T-helper 17 cell (primary cell): ENCODE results near the gene CLDN11. TPM values are rescaled to one million over a fixed set of nuclear protein-coding genes. Genes with fewer than 3 reads are reported as not detected.

Experiments used
- ATAC-seq: fragments of 150-1000 bp; cut with Tn5 transposase; 2 replicates; pipeline ENCODE4 v1.10.0; 2021; ENCODE audit warnings: mild to moderate bottlenecking, moderate library complexity
- DNase-seq, 3 donors: peaks; one replicate each; pipeline versions ENCODE4 v3.0.0 to v3.0.0-alpha.2; 2020 to 2021
- H3K9me3 ChIP-seq: one replicate; pipeline ENCODE4 v1.7.0; 2013; ENCODE audit warnings: low read length, mild to moderate bottlenecking; ENCODE audit not compliant: control insufficient read depth, poor library complexity, severe bottlenecking
- H3K27ac Mint-ChIP-seq: one replicate; pipeline ENCODE4 v1.8.0; 2022; ENCODE audit warnings: mild to moderate bottlenecking, moderate library complexity, mixed read lengths
- H3K27me3 Mint-ChIP-seq: one replicate; pipeline ENCODE4 v1.8.0; 2022; ENCODE audit warnings: mixed read lengths
- H3K36me3 Mint-ChIP-seq: one replicate; pipeline ENCODE4 v1.8.0; 2022; ENCODE audit warnings: low read depth, mixed read lengths
- H3K4me1 Mint-ChIP-seq: one replicate; pipeline ENCODE4 v1.8.0; 2022; ENCODE audit warnings: mild to moderate bottlenecking, mixed read lengths
- H3K4me3 Mint-ChIP-seq: one replicate; pipeline ENCODE4 v1.8.0; 2022; ENCODE audit warnings: mild to moderate bottlenecking, moderate library complexity, mixed read lengths
- total RNA-seq, 4 donors: library from RNA in 2 of 4; stranded (reverse) in 2 of 4; gene quantifications; one replicate each; pipeline ENCODE4 v1.2.3 and lab custom pipeline; 2022 to 2026

CLDN11 gene
- total RNA-seq, 2 donors from 2014 or later: not detected

DNA sequence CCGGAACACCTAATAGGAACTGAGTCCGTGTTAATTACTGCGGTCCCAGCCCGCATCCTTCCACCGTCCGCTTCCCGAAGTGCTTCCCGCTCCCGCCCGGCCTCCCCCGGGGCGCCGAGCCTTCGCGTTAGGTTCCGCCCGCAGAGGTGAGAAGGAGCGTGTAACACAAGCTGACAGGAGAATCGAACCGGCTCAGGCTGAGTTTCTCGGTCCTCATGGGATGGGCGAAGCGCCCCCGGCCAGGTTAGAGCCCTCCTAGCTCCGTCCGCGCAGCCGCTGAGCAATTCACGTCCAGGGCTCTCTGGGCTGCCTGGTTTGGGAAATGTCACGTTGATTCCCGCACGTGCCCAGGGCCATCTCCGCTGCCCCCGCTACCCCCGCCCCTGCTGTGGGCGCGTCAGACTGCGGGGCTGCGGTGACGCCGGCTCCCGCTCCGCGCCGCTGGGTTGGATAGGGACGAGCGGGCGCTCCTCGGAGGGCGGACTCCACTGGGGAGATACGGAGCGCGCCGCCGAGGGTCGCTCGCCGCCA lies 954 bp downstream of the CLDN11 start:
- Mint-ChIP-seq H3K27ac (no peak overlapping the region), H3K4me3 (peak overlapping the region; percentile 72), H3K4me1 (peaks cover 14% of the 10 kb centered on the region), H3K27me3 (peaks cover 59% of the 10 kb centered on the region), H3K36me3 (peaks cover 5% of the 10 kb centered on the region)
- ATAC-seq (no peak), DNase-seq (no peak)
- H3K9me3 ChIP-seq: no peaks in the 10 kb centered on the region

DNA sequence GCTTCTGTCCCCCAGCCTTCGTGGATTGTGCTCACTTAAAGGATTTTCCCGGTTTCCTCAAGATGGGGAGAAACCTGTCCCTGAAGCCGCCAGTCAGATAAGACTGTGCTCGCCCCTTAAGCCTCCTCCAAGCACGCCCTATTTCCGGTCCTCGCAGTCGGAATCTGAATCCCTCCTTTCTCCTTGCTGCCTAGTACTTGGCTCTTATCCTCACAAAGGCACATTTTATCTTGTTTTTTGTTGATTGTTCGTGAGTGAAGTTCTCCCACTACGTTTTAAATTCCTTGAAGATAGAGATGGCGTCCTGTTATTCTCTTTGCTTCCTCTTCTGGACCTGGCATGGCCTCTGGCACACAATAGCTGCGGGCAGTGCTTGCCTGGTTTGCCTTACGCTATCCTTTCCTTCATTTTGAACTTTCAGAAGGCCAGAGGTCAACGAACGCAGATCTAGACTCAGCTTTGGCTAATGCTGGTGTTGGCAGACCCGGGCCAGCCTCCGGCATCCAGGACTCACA lies 1.7 kb downstream of the CLDN11 start:
- ATAC-seq (no peak), DNase-seq (no peak)
- Mint-ChIP-seq H3K4me1 (peaks cover 14% of the 10 kb centered on the region), H3K27ac (no peak overlapping the region), H3K36me3 (peaks cover 5% of the 10 kb centered on the region), H3K27me3 (peaks cover 60% of the 10 kb centered on the region), H3K4me3 (peak overlapping the region; percentile 78)
- H3K9me3 ChIP-seq: no peaks in the 10 kb centered on the region

- H3K27me3 Mint-ChIP-seq: peaks cover 55% of the 10 kb centered on the region
- no peak overlapping the region for H3K27ac Mint-ChIP-seq
- no peaks in the 10 kb centered on the region for H3K9me3 ChIP-seq
- H3K4me1 Mint-ChIP-seq: peaks cover 16% of the 10 kb centered on the region
- H3K36me3 Mint-ChIP-seq: peaks cover 5% of the 10 kb centered on the region
- DNase-seq (no peak), ATAC-seq (no peak)
- H3K4me3 Mint-ChIP-seq: no peak overlapping the region
Observed at GRCh38 chr3:170421111-170421641, 2.5 kb downstream of the CLDN11 start.

DNA sequence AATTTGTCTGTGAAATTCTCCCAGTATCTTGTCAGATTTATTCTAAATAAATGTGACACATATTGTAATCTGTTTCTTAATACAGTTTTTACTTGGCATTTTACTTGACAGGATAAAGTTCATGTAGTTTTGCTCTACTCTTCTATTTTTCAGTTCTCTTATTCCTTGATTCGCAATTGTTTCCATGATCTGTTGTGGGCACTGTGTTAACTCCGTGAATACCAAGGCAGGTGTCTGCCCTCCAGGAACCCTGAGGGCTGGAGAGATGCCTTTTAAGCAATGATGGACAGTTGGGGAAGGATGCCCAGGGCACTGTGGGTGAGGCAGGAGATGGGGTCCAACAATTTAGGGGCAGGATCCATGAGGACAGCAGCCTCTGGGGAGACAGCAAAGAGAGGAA lies 3.1 kb downstream of the CLDN11 start:
- H3K4me1 Mint-ChIP-seq: peaks cover 16% of the 10 kb centered on the region
- ATAC-seq (no peak), DNase-seq (no peak)
- H3K27ac Mint-ChIP-seq: no peak overlapping the region
- H3K27me3 Mint-ChIP-seq: peaks cover 55% of the 10 kb centered on the region
- no peak overlapping the region for H3K4me3 Mint-ChIP-seq
- no peaks in the 10 kb centered on the region for H3K9me3 ChIP-seq
- peaks cover 5% of the 10 kb centered on the region for H3K36me3 Mint-ChIP-seq

- Mint-ChIP-seq H3K4me1 (peaks cover 16% of the 10 kb centered on the region), H3K27ac (no peak overlapping the region), H3K4me3 (no peak overlapping the region)
Observed at GRCh38 chr3:170423001-170423615, 4.4 kb downstream of the CLDN11 start.

DNA sequence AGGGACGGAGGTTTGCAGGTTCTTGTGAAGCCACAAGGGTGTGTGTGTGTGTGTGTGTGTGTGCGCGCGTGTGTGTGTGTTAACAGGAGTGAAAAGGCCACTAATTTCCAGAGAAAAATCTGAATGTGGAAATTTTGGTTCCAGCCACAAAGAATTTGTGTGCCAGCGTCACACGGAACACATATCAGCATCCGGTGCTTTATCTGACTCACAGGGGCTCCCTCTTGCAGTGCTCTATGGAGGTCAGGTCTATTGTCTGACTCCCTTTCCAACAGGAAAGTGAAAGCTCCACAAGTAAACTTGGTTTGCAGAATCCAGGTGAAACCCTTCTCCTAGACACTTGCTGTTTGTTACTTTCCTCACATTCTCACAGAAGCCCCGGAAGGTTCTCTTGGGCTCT lies 6.2 kb downstream of the CLDN11 start:
- Mint-ChIP-seq H3K27me3 (peaks cover 29% of the 10 kb centered on the region), H3K36me3 (no peaks in the 10 kb centered on the region), H3K4me3 (no peak overlapping the region), H3K4me1 (peaks cover 20% of the 10 kb centered on the region), H3K27ac (no peak overlapping the region)
- no peak for ATAC-seq
- H3K9me3 ChIP-seq: no peaks in the 10 kb centered on the region
- DNase-seq: no peak

More at GRCh38 chr3:170423001-170423615, 4.4 kb downstream of the CLDN11 start:
- Mint-ChIP-seq H3K36me3 (peaks cover 3% of the 10 kb centered on the region), H3K27me3 (peaks cover 43% of the 10 kb centered on the region)
- DNase-seq (no peak), ATAC-seq (no peak)
- no peaks in the 10 kb centered on the region for H3K9me3 ChIP-seq

GRCh38 chr3:170425491-170426239 lies 7.0 kb downstream of the CLDN11 start:
- DNase-seq: no peak
- Mint-ChIP-seq H3K27ac (no peak overlapping the region), H3K4me3 (no peak overlapping the region), H3K36me3 (no peaks in the 10 kb centered on the region), H3K27me3 (peaks cover 21% of the 10 kb centered on the region), H3K4me1 (peaks cover 16% of the 10 kb centered on the region)
- H3K9me3 ChIP-seq: no peaks in the 10 kb centered on the region
- ATAC-seq: no peak

DNA sequence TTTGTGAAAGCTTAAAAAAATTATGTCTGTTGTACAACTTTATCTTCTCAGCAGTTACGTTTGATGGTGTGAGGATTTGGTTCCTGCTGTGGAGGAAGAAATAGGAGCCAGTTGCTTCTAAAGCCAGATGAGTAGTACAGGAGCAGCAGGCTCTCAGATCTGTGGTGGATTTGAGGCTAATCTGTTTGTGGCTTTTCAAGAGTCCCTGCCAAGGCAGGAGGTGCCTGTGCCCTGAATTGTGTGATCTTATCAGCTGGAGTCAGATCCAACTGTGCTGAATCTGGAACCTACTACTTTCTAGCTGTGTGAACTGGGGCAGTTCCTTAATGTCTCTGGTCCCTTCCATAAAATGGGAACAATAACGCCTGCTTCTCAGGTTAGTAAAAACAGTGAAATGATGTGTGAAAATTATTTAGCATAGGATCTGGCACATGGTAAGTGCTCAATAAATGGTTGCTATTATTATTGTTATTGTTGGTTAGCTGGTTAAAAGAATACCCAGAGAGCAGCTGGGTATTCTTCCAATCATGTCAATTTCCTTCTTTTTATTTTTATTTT lies 7.7 kb downstream of the CLDN11 start:
- H3K36me3 Mint-ChIP-seq: no peaks in the 10 kb centered on the region
- H3K4me3 Mint-ChIP-seq: no peak overlapping the region
- ATAC-seq: no peak

GRCh38 chr3:170428095-170428494 lies 9.4 kb downstream of the CLDN11 start:
- H3K9me3 ChIP-seq: no peaks in the 10 kb centered on the region
- Mint-ChIP-seq H3K4me1 (peaks cover 13% of the 10 kb centered on the region), H3K36me3 (no peaks in the 10 kb centered on the region), H3K27me3 (peaks cover 6% of the 10 kb centered on the region), H3K4me3 (no peak overlapping the region), H3K27ac (no peak overlapping the region)
- no peak for DNase-seq
- ATAC-seq: no peak

More for the DNA sequence above, 7.7 kb downstream of the CLDN11 start:
- H3K4me1 Mint-ChIP-seq: peaks cover 15% of the 10 kb centered on the region
- H3K27me3 Mint-ChIP-seq: peaks cover 14% of the 10 kb centered on the region
- DNase-seq: no peak
- no peaks in the 10 kb centered on the region for H3K9me3 ChIP-seq
- no peak overlapping the region for H3K27ac Mint-ChIP-seq

DNA sequence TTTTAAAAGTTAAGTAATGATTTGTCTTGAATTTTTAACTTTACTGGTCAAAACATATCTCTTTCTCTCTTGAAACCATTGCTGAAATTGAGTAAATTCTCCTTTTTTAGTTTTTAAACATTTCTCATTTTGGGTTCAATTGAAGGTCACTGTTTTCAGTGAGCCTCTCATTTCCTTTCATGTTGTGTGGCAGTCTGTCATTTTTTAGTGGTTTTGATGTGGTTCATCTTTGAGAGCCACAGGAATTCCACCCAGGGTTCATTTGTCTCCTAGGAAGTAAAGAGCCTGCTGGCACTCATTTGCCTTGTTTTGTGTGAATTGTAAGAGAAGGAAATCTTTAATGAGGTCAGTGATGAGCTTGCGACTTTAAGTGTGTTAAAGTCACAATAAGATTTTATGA lies 10.4 kb downstream of the CLDN11 start:
- Mint-ChIP-seq H3K4me1 (peaks cover 13% of the 10 kb centered on the region), H3K36me3 (no peaks in the 10 kb centered on the region), H3K4me3 (no peak overlapping the region), H3K27me3 (peaks cover 6% of the 10 kb centered on the region), H3K27ac (peak overlapping the region; percentile 24)
- DNase-seq (no peak), ATAC-seq (peak; percentile 65)
- no peaks in the 10 kb centered on the region for H3K9me3 ChIP-seq

DNA sequence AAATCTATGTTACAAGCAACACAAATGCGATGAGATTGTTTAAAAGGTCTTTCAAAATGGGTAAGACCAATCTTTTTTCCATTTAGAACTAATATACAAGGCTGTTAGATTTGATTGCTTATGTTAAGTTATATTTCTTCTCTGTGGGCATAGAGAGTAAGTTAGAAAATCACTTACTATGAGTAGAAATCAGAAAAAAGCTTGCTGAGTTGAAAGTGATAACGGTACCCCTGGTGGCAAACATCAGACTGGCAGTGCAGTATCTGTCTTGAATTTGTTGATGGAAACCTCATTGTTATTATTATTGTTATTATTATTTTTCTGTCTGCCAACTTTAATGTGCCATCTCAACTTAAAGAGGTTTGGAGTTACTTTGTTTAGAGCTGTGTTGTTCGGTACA lies 12.4 kb downstream of the CLDN11 start:
- no peak for ATAC-seq
- H3K4me3 Mint-ChIP-seq: no peak overlapping the region

GRCh38 chr3:170432416-170432815 lies 13.7 kb downstream of the CLDN11 start:
- peaks cover 11% of the 10 kb centered on the region for H3K4me1 Mint-ChIP-seq
- H3K36me3 Mint-ChIP-seq: no peaks in the 10 kb centered on the region
- H3K9me3 ChIP-seq: no peaks in the 10 kb centered on the region
- no peak overlapping the region for H3K27ac Mint-ChIP-seq
- no peak for ATAC-seq
- no peaks in the 10 kb centered on the region for H3K27me3 Mint-ChIP-seq
- no peak for DNase-seq
- no peak overlapping the region for H3K4me3 Mint-ChIP-seq

More for the DNA sequence above, 12.4 kb downstream of the CLDN11 start:
- no peak overlapping the region for H3K27ac Mint-ChIP-seq
- no peaks in the 10 kb centered on the region for H3K9me3 ChIP-seq
- H3K36me3 Mint-ChIP-seq: no peaks in the 10 kb centered on the region
- peaks cover 12% of the 10 kb centered on the region for H3K4me1 Mint-ChIP-seq
- no peaks in the 10 kb centered on the region for H3K27me3 Mint-ChIP-seq
- DNase-seq: no peak

DNA sequence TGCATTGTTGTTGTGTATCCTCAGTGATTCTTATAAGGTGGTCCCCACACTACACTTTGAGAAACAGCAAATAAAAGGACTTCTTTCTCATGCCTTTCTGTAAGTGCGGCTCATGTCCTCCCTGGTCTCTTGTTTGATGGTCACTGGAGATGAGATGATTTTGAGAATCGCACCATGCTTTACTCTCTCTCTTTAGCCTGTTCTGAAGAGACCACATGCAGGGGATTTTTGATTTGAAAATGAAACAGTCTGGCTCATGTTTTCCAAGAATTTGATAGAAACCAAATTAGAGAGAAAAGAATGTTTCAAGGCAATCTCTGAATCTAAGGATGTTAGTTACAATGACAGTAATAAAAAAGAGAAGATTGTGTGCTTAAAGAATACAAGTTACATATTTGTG lies 18.0 kb downstream of the CLDN11 start:
- DNase-seq (no peak), ATAC-seq (no peak)
- no peaks in the 10 kb centered on the region for H3K4me1 Mint-ChIP-seq
- no peaks in the 10 kb centered on the region for H3K36me3 Mint-ChIP-seq
- H3K4me3 Mint-ChIP-seq: no peak overlapping the region
- peaks cover 30% of the 10 kb centered on the region for H3K27me3 Mint-ChIP-seq
- H3K27ac Mint-ChIP-seq: no peak overlapping the region
- H3K9me3 ChIP-seq: no peaks in the 10 kb centered on the region
